Trophoblast cell (in vitro differentiated cells and primary cell): ENCODE results near the gene ZNF549.
A peak's percentile ranks its signal among the peaks of the same experiment; 100 is the strongest.

ENCODE experiments used
- DNase-seq, 2 donors: peaks; one replicate each; pipeline ENCODE4 v3.0.0-alpha.2; 2016
- H2AFZ ChIP-seq: 2 replicates; pipeline ENCODE4 v1.6.1; 2013; ENCODE audit warnings: low read length, moderate library complexity, mild to moderate bottlenecking; ENCODE audit not compliant: insufficient read depth, poor library complexity
- H2AK5ac ChIP-seq: 2 replicates; pipeline ENCODE4 v1.6.1; 2013; ENCODE audit warnings: mild to moderate bottlenecking, low read length
- H2BK120ac ChIP-seq: 2 replicates; pipeline ENCODE4 v1.6.1; 2013; ENCODE audit warnings: low read length, mild to moderate bottlenecking, moderate library complexity; ENCODE audit not compliant: insufficient read depth, poor library complexity
- H2BK12ac ChIP-seq: 2 replicates; pipeline ENCODE4 v1.6.1; 2013; ENCODE audit warnings: mild to moderate bottlenecking, low read length, moderate library complexity
- H2BK5ac ChIP-seq: 2 replicates; pipeline ENCODE4 v1.6.1; 2013; ENCODE audit warnings: low read length, low read depth, moderate library complexity, mild to moderate bottlenecking; ENCODE audit not compliant: poor library complexity
- H3K14ac ChIP-seq: 2 replicates; pipeline ENCODE4 v1.6.1; 2013; ENCODE audit warnings: mild to moderate bottlenecking, low read length
- H3K18ac ChIP-seq: 2 replicates; pipeline ENCODE4 v1.6.1; 2013; ENCODE audit warnings: mild to moderate bottlenecking, low read length
- H3K23ac ChIP-seq: 2 replicates; pipeline ENCODE4 v1.6.1; 2013; ENCODE audit warnings: low read length
- H3K27ac ChIP-seq: 2 replicates; pipeline ENCODE4 v1.5.1; 2013; ENCODE audit warnings: low read depth, mild to moderate bottlenecking, inconsistent platforms, low read length, moderate library complexity
- H3K27me3 ChIP-seq: 2 replicates; pipeline ENCODE4 v1.6.1; 2013; ENCODE audit warnings: inconsistent platforms, mild to moderate bottlenecking, low read length, moderate library complexity; ENCODE audit not compliant: insufficient read depth
- H3K36me3 ChIP-seq, 2 experiments: 1 replicate in 1 of 2; 2 replicates in 1 of 2; pipeline ENCODE4 v1.6.1; 2013; ENCODE audit warnings: low read length in 2 of 2, mild to moderate bottlenecking in 2 of 2, moderate library complexity in 1 of 2; ENCODE audit not compliant: insufficient read depth in 2 of 2, control insufficient read depth in 1 of 2
- H3K4ac ChIP-seq: 2 replicates; pipeline ENCODE4 v1.6.1; 2013; ENCODE audit warnings: low read depth, mild to moderate bottlenecking, low read length, moderate library complexity
- H3K4me1 ChIP-seq, 2 experiments: 1 replicate in 1 of 2; 2 replicates in 1 of 2; pipeline ENCODE4 v1.6.1; 2013; ENCODE audit warnings: low read length in 2 of 2, mild to moderate bottlenecking in 2 of 2, moderate library complexity in 1 of 2; ENCODE audit not compliant: insufficient read depth in 2 of 2, control insufficient read depth in 1 of 2
- H3K4me2 ChIP-seq: 2 replicates; pipeline ENCODE4 v1.6.1; 2013; ENCODE audit warnings: inconsistent platforms, mild to moderate bottlenecking, low read length, moderate library complexity
- H3K4me3 ChIP-seq: 2 replicates; pipeline ENCODE4 v1.5.1; 2013; ENCODE audit warnings: mild to moderate bottlenecking, low read depth, low read length, inconsistent platforms
- H3K79me1 ChIP-seq: one replicate; pipeline ENCODE4 v1.6.1; 2013; ENCODE audit warnings: low read length
- H3K79me2 ChIP-seq: 2 replicates; pipeline ENCODE4 v1.6.1; 2013; ENCODE audit warnings: low read length, mild to moderate bottlenecking; ENCODE audit not compliant: control insufficient read depth, insufficient read depth, poor library complexity
- H3K9ac ChIP-seq: 2 replicates; pipeline ENCODE4 v1.6.1; 2013; ENCODE audit warnings: mild to moderate bottlenecking, low read length
- H3K9me3 ChIP-seq: 2 replicates; pipeline ENCODE4 v1.6.1; 2013; ENCODE audit warnings: low read depth, mild to moderate bottlenecking, control low read depth, inconsistent platforms, low read length; ENCODE audit not compliant: insufficient read depth
- H4K12ac ChIP-seq: 2 replicates; pipeline ENCODE4 v1.6.1; 2013; ENCODE audit warnings: low read depth, mild to moderate bottlenecking, low read length, moderate library complexity
- H4K8ac ChIP-seq: 2 replicates; pipeline ENCODE4 v1.6.1; 2013; ENCODE audit warnings: low read depth, mild to moderate bottlenecking, low read length, moderate library complexity
- H4K91ac ChIP-seq: one replicate; pipeline ENCODE4 v1.6.1; 2013; ENCODE audit warnings: low read depth, mild to moderate bottlenecking, low read length, moderate library complexity
- WGBS: extraction: QIAGEN DNeasy Blood & Tissue Kit; methylation state at CpG from one replicate; pipeline ENCODE4 v1.1.7; 2013; ENCODE audit warnings: missing lambda C conversion rate; ENCODE audit not compliant: insufficient read length, insufficient coverage; ENCODE audit errors: extremely low coverage; 5-methylcytosine and 5-hydroxymethylcytosine counted together

Gene ZNF549

GRCh38 chr19:57559008-57559403, 31.9 kb downstream of the ZNF549 start:
- Histone ChIP-seq H3K4me2 (peak overlapping the region; percentile 63), H2BK12ac (no peak overlapping the region), H2AFZ (peak overlapping the region; percentile 65), H3K9me3 (peaks cover 8% of the 10 kb centered on the region), H3K79me1 (peaks cover 5% of the 10 kb centered on the region), H3K79me2 (peaks cover 5% of the 10 kb centered on the region), H3K36me3 (peaks cover 10 to 18% of the 10 kb centered on the region in 2 experiments), H4K12ac (peak overlapping the region; percentile 54), H3K4me3 (peak overlapping the region; percentile 94), H3K23ac (no peak overlapping the region), H2AK5ac (no peak overlapping the region), H4K8ac (peak overlapping the region; percentile 77), H4K91ac (peak overlapping the region; percentile 28), H3K4ac (peak overlapping the region; percentile 28), H2BK5ac (no peak overlapping the region), H3K27me3 (no peaks in the 10 kb centered on the region), H3K9ac (peak overlapping the region; percentile 65), H2BK120ac (no peak overlapping the region), H3K18ac (no peak overlapping the region), H3K14ac (peak overlapping the region; percentile 58), H3K27ac (no peak overlapping the region), H3K4me1 (peaks cover 2 to 7% of the 10 kb centered on the region in 2 experiments)
- peak in 1 of 2 donors; percentile 13 for DNase-seq
- WGBS = no CpG with 5 or more reads among the region's 22 CpGs

GRCh38 chr19:57559404-57560025, 32.4 kb downstream of the ZNF549 start, which contains the start of gene ZNF550:
Gene ZNF550 (minus strand): TSS chr19:57559863. CDS start chr19:57559682, 181 bp downstream.
- Histone ChIP-seq H3K79me1 (peaks cover 5% of the 10 kb centered on the region), H3K9ac (peak within 1 kb of the TSS; percentile 65), H3K14ac (peak within 1 kb of the TSS; percentile 58), H3K4me2 (peak within 1 kb of the TSS; percentile 63), H2AFZ (peak within 1 kb of the TSS; percentile 65), H3K4me1 (peaks cover 2 to 7% of the 10 kb centered on the region in 2 experiments), H4K12ac (peak within 1 kb of the TSS; percentile 54), H2BK5ac (no peak within 1 kb of the TSS), H2BK12ac (no peak within 1 kb of the TSS), H3K4ac (peak within 1 kb of the TSS; percentile 28), H3K18ac (peak within 1 kb of the TSS; percentile 58), H3K27ac (no peak within 1 kb of the TSS), H2AK5ac (no peak within 1 kb of the TSS), H3K27me3 (no peaks in the 10 kb centered on the region), H3K4me3 (peak within 1 kb of the TSS; percentile 94), H3K9me3 (peaks cover 9% of the 10 kb centered on the region), H3K36me3 (peaks cover 7 to 13% of the 10 kb centered on the region in 2 experiments), H3K23ac (no peak within 1 kb of the TSS), H3K79me2 (peaks cover 5% of the 10 kb centered on the region), H2BK120ac (peak within 1 kb of the TSS; percentile 16), H4K91ac (peak within 1 kb of the TSS; percentile 28), H4K8ac (peak within 1 kb of the TSS; percentile 77)
- peak; percentile 80 to 91 for DNase-seq
- WGBS = no CpG with 5 or more reads among the region's 56 CpGs

- no peak overlapping the region for H2BK12ac ChIP-seq
- WGBS = no CpG with 5 or more reads among the region's 23 CpGs
- no peak overlapping the region for H3K18ac ChIP-seq
- no peak overlapping the region for H2BK5ac ChIP-seq
- H4K8ac ChIP-seq = no peak overlapping the region
- H3K4me3 ChIP-seq = no peak overlapping the region
- no peak overlapping the region for H2AK5ac ChIP-seq
- no peak overlapping the region for H3K27ac ChIP-seq
- no peak overlapping the region for H3K9ac ChIP-seq
- no peak overlapping the region for H3K23ac ChIP-seq
- H3K79me2 ChIP-seq = peaks cover 5% of the 10 kb centered on the region
- no peak overlapping the region for H3K14ac ChIP-seq
- peaks cover 10% of the 10 kb centered on the region for H3K9me3 ChIP-seq
- no peaks in the 10 kb centered on the region for H3K27me3 ChIP-seq
- no peak overlapping the region for H4K91ac ChIP-seq
- H4K12ac ChIP-seq = no peak overlapping the region
- peak overlapping the region; percentile 37 for H2AFZ ChIP-seq
- H3K4ac ChIP-seq = no peak overlapping the region
- peak; percentile 88 to 92 for DNase-seq
- H3K79me1 ChIP-seq = peaks cover 5% of the 10 kb centered on the region
- no peak overlapping the region for H2BK120ac ChIP-seq
- peaks cover 2 to 7% of the 10 kb centered on the region in 2 experiments for H3K4me1 ChIP-seq
- H3K4me2 ChIP-seq = peak overlapping the region; percentile 63
- peaks cover 5 to 11% of the 10 kb centered on the region in 2 experiments for H3K36me3 ChIP-seq
Measured at GRCh38 chr19:57560049-57560491, 32.9 kb downstream of the ZNF549 start.

- no peak overlapping the region for H2AK5ac ChIP-seq
- H3K23ac ChIP-seq = no peak overlapping the region
- H3K4me1 ChIP-seq = peaks cover 1 to 2% of the 10 kb centered on the region in 2 experiments
- no peaks in the 10 kb centered on the region for H3K36me3 ChIP-seq
- H3K27me3 ChIP-seq = no peaks in the 10 kb centered on the region
- H4K91ac ChIP-seq = no peak overlapping the region
- H3K18ac ChIP-seq = no peak overlapping the region
- H3K27ac ChIP-seq = no peak overlapping the region
- H3K4me2 ChIP-seq = no peak overlapping the region
- no CpG with 5 or more reads among the region's 1 CpG for WGBS
- no peak overlapping the region for H2AFZ ChIP-seq
- no peak overlapping the region for H2BK5ac ChIP-seq
- H3K79me1 ChIP-seq = peaks cover 5% of the 10 kb centered on the region
- H3K4ac ChIP-seq = no peak overlapping the region
- H3K79me2 ChIP-seq = peaks cover 5% of the 10 kb centered on the region
- H2BK120ac ChIP-seq = no peak overlapping the region
- no peak for DNase-seq
- H3K14ac ChIP-seq = no peak overlapping the region
- H2BK12ac ChIP-seq = no peak overlapping the region
- H4K12ac ChIP-seq = no peak overlapping the region
- H3K9me3 ChIP-seq = peaks cover 18% of the 10 kb centered on the region
- H3K9ac ChIP-seq = no peak overlapping the region
- no peak overlapping the region for H4K8ac ChIP-seq
- no peak overlapping the region for H3K4me3 ChIP-seq
Measured at GRCh38 chr19:57563547-57563946, 36.4 kb downstream of the ZNF549 start.
